Tibial nerve (tissue), 4 donors: ENCODE results near the gene CTLA4.

Experiments
- CTCF ChIP-seq, 5 experiments: fragments of 200-600 bp in 3 of 5; fragments of 450-650 bp in 2 of 5; sonication (generic) in 3 of 5; IDR thresholded peaks; one replicate each; pipeline ENCODE4 v1.5.1; 2016 to 2019; ENCODE audit warnings: antibody characterized with exemption in 5 of 5, mild to moderate bottlenecking in 3 of 5, moderate library complexity in 2 of 5
- EP300 ChIP-seq, 2 donors: sonication (generic); formaldehyde crosslinking; IDR thresholded peaks; one replicate each; pipeline ENCODE4 v1.6.1; 2017; ENCODE audit warnings: antibody characterized with exemption in 2 of 2, mild to moderate bottlenecking in 1 of 2
- POLR2A ChIP-seq, 2 donors: fragments of 450-650 bp; IDR thresholded peaks; one replicate each; pipeline ENCODE4 v1.6.1; 2017; ENCODE audit warnings: antibody characterized with exemption in 2 of 2, mild to moderate bottlenecking in 2 of 2, moderate library complexity in 2 of 2

DNA sequence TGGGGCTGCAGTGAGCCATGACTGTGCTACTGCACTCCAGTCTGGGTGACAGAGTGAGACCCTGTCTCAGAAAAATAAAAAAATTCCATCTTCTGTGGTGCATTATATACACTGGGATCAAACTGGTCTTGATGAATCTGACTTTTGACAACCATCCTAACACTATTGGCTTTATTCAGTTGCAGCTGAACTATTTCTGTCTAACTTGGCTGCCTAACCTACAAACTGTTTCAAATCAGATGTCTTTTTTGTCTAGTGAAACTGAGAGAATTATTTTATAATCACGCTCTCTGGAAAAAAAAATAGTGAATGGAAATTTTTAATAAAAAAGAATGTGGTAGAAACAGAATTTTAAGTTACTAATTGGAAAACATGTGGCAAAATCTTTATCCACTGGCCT, 15.0 kb downstream of the CTLA4 start:
- TF ChIP-seq CTCF (IDR thresholded peaks at IDR 0.05) (no peak), POLR2A (IDR thresholded peaks at IDR 0.05) (no peak), EP300 (IDR thresholded peaks at IDR 0.05) (no peak)
